ENCODE measurements around the gene HIGD1B. TPM values are rescaled to one million over a fixed set of nuclear protein-coding genes. Genes with fewer than 3 reads are reported as not detected.

HIGD1B gene
- total and polyA plus RNA-seq, 2 donors (not counting 3 experiments of a cell fraction or from before 2014, with no cell fraction given), result not detected

- Histone ChIP-seq H3K9me3 (replicated peaks; ENCODE audit: control insufficient read depth, insufficient read depth, low read length) (no peaks in the 10 kb centered on the region), H2AFZ (ENCODE audit: low read depth, low read length) (no peak overlapping the region), H3K36me3 (ENCODE audit: control insufficient read depth in 2 of 2, extremely low read depth in 1 of 2, insufficient read depth in 2 of 2, low read length in 2 of 2) (peaks cover 14 to 37% of the 10 kb centered on the region in 2 experiments), H3K4me2 (ENCODE audit: insufficient read depth, low read length) (no peak overlapping the region), H3K79me2 (ENCODE audit: control insufficient read depth, insufficient read depth, low read length) (no peaks in the 10 kb centered on the region), H3K9me1 (replicated peaks; ENCODE audit: control insufficient read depth, extremely low read depth, insufficient read depth, low read length) (no peaks in the 10 kb centered on the region), H4K20me1 (replicated peaks; ENCODE audit: control insufficient read depth, extremely low read depth, insufficient read depth, low read length) (no peaks in the 10 kb centered on the region), H3K4me1 (ENCODE audit: control insufficient read depth, extremely low read depth, insufficient read depth, low read length) (no peaks in the 10 kb centered on the region), H3K9ac (replicated peaks; ENCODE audit: extremely low read depth, insufficient read depth, low read length) (no peak overlapping the region), H3K27ac (ENCODE audit: insufficient read depth, low read depth, low read length) (no peak overlapping the region), H3K27me3 (ENCODE audit: control insufficient read depth in 2 of 2, insufficient read depth in 2 of 2, low read length in 2 of 2) (no peaks in the 10 kb centered on the region), H3K4me3 (replicated peaks in 1 of 3; ENCODE audit: insufficient read depth in 1 of 3, low read depth in 1 of 3, low read length in 3 of 3) (no peak overlapping the region)
- BruUV-seq (replicated peaks), result no TSS peak
- DNase-seq (ENCODE audit: low read depth, low spot score) (no peak), FAIRE-seq (no peak)
- no peak for TF ChIP-seq EZH2 (IDR thresholded peaks at IDR 0.05; ENCODE audit: borderline replicate concordance, low read depth, low read length, severe bottlenecking)
- dilution Hi-C loops (cut with MboI; ENCODE audit: extremely low pct_ligation_motif_present, low sequenced_read_pairs) (loop anchor here (25.0 kb wide), 1 partner anchor 88 kb away; the partner anchor contains the start of gene ADAM11), intact Hi-C loops (cut with micrococcal nuclease) (no loop called here)
- ChIA-PET POLR2A (no interaction called here), CTCF (interaction anchor here (1.5 kb wide), 1 partner anchor 71 kb away, joined by 3 read pairs; no protein-coding TSS in a partner anchor)
These were observed 2.9 kb downstream of the HIGD1B start for GRCh38 chr17:44850612-44851011.

GRCh38 chr17:44854192-44854591, 6.5 kb downstream of the HIGD1B start:
- TF ChIP-seq MAX (IDR thresholded peaks at IDR 0.05; ENCODE audit: insufficient read depth, insufficient read length) (no peak), JUN (IDR thresholded peaks at IDR 0.05; ENCODE audit: borderline replicate concordance, insufficient read depth, insufficient read length, low read depth) (no peak), MYC (IDR thresholded peaks at IDR 0.05; ENCODE audit: low read depth, low read length) (no peak), CTCF (IDR thresholded peaks at IDR 0.05; ENCODE audit: extremely low read depth in 1 of 2, insufficient read depth in 1 of 2, low read depth in 1 of 2, low read length in 2 of 2) (no peak), FOS (IDR thresholded peaks at IDR 0.05; ENCODE audit: borderline replicate concordance, insufficient read depth, low read length) (no peak), POLR2AphosphoS5 (IDR thresholded peaks at IDR 0.05; ENCODE audit: insufficient read depth, low read depth, low read length) (no peak), EZH2 (IDR thresholded peaks at IDR 0.05; ENCODE audit: borderline replicate concordance, low read depth, low read length, severe bottlenecking) (no peak), GATA2 (IDR thresholded peaks at IDR 0.05; ENCODE audit: insufficient read depth, insufficient read length, low read depth, low read length) (no peak), POLR2A (IDR thresholded peaks at IDR 0.05; ENCODE audit: low read depth, low read length) (no peak)
- no peaks in the 10 kb centered on the region for H3K9me1 ChIP-seq (replicated peaks; ENCODE audit: control insufficient read depth, extremely low read depth, insufficient read depth, low read length)
- H3K9me3 ChIP-seq (replicated peaks; ENCODE audit: control insufficient read depth, insufficient read depth, low read length), result no peaks in the 10 kb centered on the region
- H4K20me1 ChIP-seq (replicated peaks; ENCODE audit: control insufficient read depth, extremely low read depth, insufficient read depth, low read length), result no peaks in the 10 kb centered on the region
- no peak overlapping the region for H3K27ac ChIP-seq (ENCODE audit: insufficient read depth, low read depth, low read length)
- BruUV-seq (replicated peaks), result no TSS peak
- peaks cover 19 to 66% of the 10 kb centered on the region in 2 experiments for H3K36me3 ChIP-seq (ENCODE audit: control insufficient read depth in 2 of 2, extremely low read depth in 1 of 2, insufficient read depth in 2 of 2, low read length in 2 of 2)
- no peaks in the 10 kb centered on the region for H3K79me2 ChIP-seq (ENCODE audit: control insufficient read depth, insufficient read depth, low read length)
- CTCF ChIA-PET, result interaction anchor here (1.7 kb wide), 1 partner anchor 75 kb away, joined by 5 read pairs; no protein-coding TSS in a partner anchor
- no peaks in the 10 kb centered on the region for H3K27me3 ChIP-seq (ENCODE audit: control insufficient read depth in 2 of 2, insufficient read depth in 2 of 2, low read length in 2 of 2)
- dilution Hi-C loops (cut with MboI; ENCODE audit: extremely low pct_ligation_motif_present, low sequenced_read_pairs) (loop anchor here (25.0 kb wide), 1 partner anchor 92 kb away; the partner anchor contains the start of gene ADAM11), intact Hi-C loops (cut with micrococcal nuclease) (no loop called here)
- DNase-seq (ENCODE audit: low read depth, low spot score) (no peak), FAIRE-seq (no peak)
- no peaks in the 10 kb centered on the region for H3K4me1 ChIP-seq (ENCODE audit: control insufficient read depth, extremely low read depth, insufficient read depth, low read length)
- no peak overlapping the region for H3K9ac ChIP-seq (replicated peaks; ENCODE audit: extremely low read depth, insufficient read depth, low read length)
- no peak overlapping the region for H3K4me3 ChIP-seq (replicated peaks in 1 of 3; ENCODE audit: insufficient read depth in 1 of 3, low read depth in 1 of 3, low read length in 3 of 3)
- H2AFZ ChIP-seq (ENCODE audit: low read depth, low read length), result no peak overlapping the region
- POLR2A ChIA-PET, result no interaction called here
- H3K4me2 ChIP-seq (ENCODE audit: insufficient read depth, low read length), result no peak overlapping the region
